ENCODE data around the gene ITGB3. TPM values are rescaled to one million over a fixed set of nuclear protein-coding genes. Genes with fewer than 3 reads are reported as not detected.

ITGB3 gene
- polyA plus RNA-seq, 4 donors: 15.9 to 20.7 (median 16.6) TPM

- no peak for DNase-seq (ENCODE audit: low read depth in 4 of 4, low spot score in 3 of 4)
These were observed 20.9 kb downstream of the ITGB3 start for GRCh38 chr17:47274319-47275069.

GRCh38 chr17:47275245-47275984, 21.8 kb downstream of the ITGB3 start:
- DNase-seq (ENCODE audit: low read depth in 4 of 4, low spot score in 3 of 4): peak in 2 of 4 donors; percentile 50 to 51

DNA sequence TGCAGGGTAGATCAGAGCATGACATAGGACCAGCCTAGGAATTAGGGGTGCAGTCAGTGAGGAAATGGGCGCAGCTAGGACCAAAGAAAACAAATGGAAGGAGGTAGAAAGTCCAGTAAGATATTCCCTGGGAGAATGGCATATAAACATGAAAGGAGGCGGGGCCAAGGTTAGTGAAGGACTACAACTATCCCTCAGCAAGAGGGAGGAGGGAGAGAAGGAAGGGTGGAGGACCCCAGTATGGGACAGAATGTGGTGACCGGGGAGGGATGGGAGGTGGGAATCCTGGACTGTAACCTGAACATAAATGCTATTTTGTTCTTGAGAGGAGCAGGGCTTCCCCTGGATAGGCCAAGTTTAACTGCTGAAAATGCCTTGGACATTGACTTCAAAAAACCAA, 22.8 kb downstream of the ITGB3 start:
- DNase-seq (ENCODE audit: low read depth in 4 of 4, low spot score in 3 of 4): no peak

GRCh38 chr17:47276868-47277267, 23.2 kb downstream of the ITGB3 start:
- DNase-seq (ENCODE audit: low read depth in 4 of 4, low spot score in 3 of 4): no peak

DNA sequence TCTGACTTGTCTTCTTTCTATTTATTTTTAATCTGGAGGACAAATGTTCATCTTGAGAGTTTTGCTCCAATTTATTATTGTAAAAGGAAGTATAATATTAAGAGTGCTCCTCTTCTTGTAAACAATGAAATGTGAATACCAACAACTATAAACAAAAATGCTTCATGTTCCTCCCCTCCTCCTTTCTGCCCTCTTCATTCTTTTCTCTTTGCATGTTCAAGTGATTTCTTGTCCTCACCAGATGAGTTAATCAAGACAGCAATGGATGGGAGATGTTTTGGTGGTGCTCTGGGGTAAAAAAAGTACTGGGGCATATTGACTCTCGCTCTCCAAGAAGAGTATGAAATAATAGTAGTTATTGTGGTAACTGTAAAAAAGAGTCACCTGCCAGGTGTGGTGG, 24.3 kb downstream of the ITGB3 start:
- no peak for DNase-seq (ENCODE audit: low read depth in 4 of 4, low spot score in 3 of 4)

GRCh38 chr17:47278561-47278960, 24.9 kb downstream of the ITGB3 start:
- DNase-seq (ENCODE audit: low read depth in 4 of 4, low spot score in 3 of 4): no peak

DNA sequence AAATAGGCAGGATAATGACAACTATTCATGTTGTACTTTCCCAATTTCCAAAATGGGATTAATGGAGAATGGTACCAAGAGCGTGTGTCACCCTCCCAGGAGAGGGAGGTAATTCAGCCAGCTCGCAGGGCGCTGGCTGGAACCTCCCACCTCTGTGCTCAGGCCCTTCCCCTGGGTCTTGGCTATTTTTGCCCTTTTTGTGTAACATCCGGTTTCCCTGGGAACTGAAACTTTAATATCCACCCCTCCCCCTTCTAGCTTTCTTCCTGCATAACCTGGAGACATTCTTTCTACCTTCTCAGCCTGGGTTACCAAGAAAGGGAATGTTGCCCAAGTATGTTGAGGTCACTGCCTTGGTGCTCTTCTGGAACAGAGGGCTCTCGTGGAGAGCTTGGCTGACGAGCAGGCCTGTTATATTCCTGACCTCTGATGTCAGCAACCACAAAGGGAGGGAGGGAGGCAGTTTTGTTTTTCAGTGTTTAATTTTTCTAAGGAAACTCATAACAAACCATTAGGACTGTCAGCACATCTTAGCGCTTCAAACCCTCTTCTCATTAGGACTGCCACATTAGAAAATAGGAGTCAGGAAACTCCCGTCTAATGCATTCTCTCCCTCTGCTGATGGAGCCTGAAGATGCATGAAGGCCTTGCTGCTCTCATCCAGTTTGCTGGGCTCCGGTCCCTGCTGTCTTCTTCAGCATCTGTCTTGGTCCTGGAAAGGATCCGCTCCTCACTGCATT, 25.6 kb downstream of the ITGB3 start:
- peak in 1 of 4 donors; percentile 36 for DNase-seq (ENCODE audit: low read depth in 4 of 4, low spot score in 3 of 4)

DNA sequence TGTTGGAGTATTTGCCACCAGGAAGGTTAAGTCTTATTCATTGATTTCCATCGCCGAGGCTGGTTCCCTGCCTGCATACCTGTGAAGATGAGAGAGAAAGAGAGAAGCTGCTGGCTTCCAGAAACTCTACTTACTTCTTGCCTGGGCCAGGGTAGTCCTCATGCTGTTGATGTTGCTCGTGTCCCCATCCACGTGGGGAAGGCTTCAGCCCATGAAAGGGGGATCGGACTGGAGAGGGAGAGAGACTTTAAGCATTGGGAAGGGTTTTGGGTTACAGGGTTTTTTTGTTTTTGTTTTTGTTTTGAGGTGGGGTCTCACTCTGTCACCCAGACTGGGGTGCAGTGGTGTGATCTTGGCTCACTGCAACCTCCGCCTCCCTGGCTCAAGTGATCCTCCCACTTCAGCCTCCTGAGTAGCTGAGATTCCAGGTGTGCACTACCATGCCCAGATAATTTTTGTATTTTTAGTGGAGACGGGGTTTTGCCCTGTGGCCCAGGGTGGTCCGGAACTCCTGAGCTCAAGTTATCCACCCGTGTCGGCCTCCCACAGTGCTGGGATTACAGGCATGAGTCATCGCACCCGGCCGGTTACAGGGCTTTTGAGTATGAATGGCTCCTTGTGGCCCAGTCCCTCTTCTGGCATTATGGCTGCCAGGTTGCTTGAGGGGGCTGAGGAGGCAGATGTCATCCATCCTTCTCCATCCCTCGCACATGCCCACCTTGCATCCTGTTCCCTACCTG, 26.6 kb downstream of the ITGB3 start:
- DNase-seq (ENCODE audit: low read depth in 4 of 4, low spot score in 3 of 4): no peak

DNA sequence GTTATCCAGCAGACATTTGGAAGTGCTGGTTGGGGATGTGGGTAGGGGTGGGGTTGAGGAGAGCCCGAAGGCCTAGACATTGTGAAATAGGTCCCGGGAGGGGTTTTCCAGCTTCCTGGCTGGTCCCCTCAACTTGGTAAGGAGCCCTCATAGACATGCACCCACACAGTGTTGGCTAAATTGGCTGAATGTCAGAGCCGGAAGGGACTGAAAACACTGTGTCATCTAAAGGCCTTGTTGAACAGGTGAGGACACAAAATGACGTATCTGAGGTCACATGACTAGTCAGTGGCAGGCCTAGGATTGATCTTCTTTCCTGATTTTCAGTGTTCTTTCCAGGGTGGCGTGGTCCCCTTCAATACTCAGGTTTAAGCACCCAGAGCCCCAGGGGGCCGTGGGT, 27.6 kb downstream of the ITGB3 start:
- DNase-seq (ENCODE audit: low read depth in 4 of 4, low spot score in 3 of 4): no peak

DNA sequence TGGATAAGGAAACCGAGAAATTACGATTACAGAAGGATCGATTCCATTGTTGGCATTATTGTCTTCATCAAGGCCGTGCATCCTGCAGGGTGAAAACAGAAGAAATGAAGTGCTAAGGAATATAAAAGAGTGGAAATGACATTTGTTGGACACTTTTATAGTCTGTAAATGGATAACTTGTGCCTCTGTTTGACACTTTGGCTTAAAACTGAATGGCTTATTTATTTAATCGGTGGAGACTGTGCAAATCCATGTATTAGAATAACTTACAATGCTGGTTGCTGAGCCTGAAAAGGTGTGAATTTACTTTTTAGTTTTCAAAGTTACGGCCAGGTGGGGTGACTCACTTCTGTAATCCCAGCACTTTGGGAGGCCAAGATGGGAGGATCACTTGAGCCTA, 31.4 kb downstream of the ITGB3 start:
- DNase-seq (ENCODE audit: low read depth in 4 of 4, low spot score in 3 of 4): no peak

DNA sequence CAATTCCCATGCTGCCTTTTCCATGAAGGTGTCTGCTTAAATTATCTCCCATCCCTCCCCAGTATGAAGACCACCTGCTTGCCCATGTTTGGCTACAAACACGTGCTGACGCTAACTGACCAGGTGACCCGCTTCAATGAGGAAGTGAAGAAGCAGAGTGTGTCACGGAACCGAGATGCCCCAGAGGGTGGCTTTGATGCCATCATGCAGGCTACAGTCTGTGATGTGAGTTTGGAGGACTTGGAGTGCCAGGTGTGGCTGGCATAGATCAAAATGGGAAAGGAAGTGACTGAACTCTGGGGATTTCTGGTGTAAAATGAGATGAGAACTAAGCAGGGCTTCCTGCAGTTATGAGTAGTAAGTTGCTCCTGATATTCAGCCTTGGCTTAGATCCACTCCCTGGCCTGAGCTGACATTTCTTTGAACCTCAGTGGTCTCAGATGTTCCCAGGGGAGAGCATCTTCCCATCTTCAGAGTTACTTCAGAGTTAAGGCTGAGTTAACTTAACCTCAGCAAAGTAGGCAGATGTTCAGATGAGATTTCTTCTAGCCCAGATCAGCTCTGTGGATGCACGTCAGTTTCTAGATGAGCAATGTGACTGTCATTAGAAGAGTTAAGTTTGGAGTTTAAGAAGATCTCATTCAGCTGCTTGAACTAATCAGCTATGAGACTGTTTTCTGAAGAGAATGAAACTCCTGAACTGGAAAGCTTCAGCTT, 32.7 kb downstream of the ITGB3 start:
- DNase-seq (ENCODE audit: low read depth in 4 of 4, low spot score in 3 of 4): no peak

DNA sequence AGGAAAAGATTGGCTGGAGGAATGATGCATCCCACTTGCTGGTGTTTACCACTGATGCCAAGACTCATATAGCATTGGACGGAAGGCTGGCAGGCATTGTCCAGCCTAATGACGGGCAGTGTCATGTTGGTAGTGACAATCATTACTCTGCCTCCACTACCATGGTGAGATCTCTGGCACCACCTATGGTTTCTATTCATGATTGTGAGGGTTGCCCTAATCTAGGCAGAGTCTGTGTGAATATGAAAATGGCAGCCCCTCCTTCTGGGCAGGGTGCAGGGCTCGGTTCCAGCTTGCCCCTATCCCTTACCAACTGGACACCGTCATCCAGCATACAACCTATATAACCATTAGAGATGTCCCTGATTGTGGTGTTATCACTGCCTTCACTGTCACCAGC, 33.4 kb downstream of the ITGB3 start:
- DNase-seq (ENCODE audit: low read depth in 4 of 4, low spot score in 3 of 4): no peak

DNA sequence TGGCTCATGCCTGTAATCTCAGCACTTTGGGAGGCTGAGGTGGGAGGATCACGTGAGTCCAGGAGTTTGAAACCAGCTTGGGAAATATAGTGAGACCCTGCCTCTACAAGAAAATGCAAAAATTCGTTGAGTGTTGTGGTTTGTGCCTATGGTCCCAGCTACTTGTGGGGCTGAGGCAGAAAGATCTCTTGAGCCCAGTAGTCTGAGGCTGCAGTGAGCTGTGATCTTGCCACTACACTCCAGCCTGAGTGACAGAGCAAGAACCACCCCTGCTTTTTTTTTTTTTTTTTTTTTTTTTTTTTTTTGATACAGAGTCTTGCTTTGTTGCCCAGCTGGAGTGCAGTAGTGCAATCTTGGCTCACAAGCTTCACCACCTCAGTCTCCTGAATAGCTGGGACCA, 34.0 kb downstream of the ITGB3 start:
- DNase-seq (ENCODE audit: low read depth in 4 of 4, low spot score in 3 of 4): no peak

DNA sequence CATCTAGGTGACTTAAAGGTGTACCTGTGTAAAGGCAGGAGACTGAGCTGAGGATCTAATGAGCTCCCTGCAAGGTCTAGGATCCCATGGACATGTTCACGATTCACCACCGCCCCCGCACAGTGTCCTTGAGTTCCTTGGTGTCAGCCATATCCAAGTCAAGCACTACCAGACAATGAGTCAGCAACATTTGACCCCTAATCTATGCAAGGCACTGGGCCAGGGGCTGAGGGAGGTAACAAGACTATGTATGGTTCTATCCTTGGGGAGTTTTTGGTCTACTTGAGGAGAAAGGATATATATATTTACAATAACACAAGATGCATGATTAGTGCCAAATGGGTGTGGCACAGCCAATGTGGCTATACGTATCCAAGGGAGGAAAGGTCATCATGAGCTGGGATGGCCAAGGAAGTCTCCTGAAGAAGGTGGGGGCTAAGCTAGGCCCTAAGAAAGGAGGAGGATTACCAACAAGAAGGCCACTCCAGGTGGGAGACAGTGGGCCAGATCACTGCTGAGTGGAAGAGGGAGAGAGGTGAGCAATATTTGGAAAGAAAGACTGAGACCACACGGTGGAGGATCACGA, 35.0 kb downstream of the ITGB3 start:
- no peak for DNase-seq (ENCODE audit: low read depth in 4 of 4, low spot score in 3 of 4)

DNA sequence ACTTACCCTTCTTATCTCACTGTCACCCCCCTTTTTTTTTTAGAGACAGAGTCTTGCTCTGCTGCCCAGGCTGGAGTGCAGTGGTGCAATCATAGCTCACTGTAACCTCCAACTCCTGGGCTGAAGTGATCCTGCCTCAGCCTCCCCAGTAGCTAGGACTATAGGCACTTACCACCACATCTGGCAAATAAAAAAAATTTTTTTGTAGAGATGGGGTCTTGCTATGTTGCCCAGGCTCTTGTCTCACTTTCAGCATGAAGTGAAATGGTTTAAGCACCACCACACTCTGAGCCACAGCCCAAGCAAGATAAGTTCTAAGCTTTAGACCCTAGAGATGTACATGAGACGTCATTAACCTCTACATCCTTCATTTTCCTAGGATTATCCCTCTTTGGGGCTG, 35.7 kb downstream of the ITGB3 start:
- no peak for DNase-seq (ENCODE audit: low read depth in 4 of 4, low spot score in 3 of 4)

DNA sequence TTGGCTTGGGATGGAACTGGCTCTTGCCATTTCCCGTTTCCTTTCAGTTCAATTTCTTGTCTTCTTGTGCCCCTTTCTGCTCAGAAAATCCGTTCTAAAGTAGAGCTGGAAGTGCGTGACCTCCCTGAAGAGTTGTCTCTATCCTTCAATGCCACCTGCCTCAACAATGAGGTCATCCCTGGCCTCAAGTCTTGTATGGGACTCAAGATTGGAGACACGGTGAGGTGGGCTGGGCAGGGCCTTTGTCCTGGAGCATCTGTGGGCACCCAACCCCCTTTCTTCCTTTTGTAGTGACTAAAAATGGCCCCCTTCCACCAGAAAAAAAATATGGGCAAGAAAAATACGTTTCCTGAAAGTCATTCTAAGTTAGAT, 37.2 kb downstream of the ITGB3 start:
- DNase-seq (ENCODE audit: low read depth in 4 of 4, low spot score in 3 of 4): no peak

- no peak for DNase-seq (ENCODE audit: low read depth in 4 of 4, low spot score in 3 of 4)
These were observed 37.7 kb downstream of the ITGB3 start for GRCh38 chr17:47291242-47291873.

GRCh38 chr17:47292206-47292605, 38.6 kb downstream of the ITGB3 start:
- no peak for DNase-seq (ENCODE audit: low read depth in 4 of 4, low spot score in 3 of 4)

Measured in left renal pelvis (tissue), 4 donors.